Stimulated activated naive CD4-positive, alpha-beta T cell (primary cell): ENCODE data around the gene CDK6.

Experiments used
- DNase-seq, 6 experiments: peaks; one replicate each; lab custom pipeline; 2025; lab: John Stamatoyannopoulos, UW

The CDK6 gene

GRCh38 chr7:92793656-92794205 lies 42.6 kb downstream of the CDK6 start:
- no peak for DNase-seq

- no peak for DNase-seq
Observed at GRCh38 chr7:92790992-92791391, 45.4 kb downstream of the CDK6 start.

- DNase-seq: no peak
Observed at GRCh38 chr7:92788559-92789183, 47.7 kb downstream of the CDK6 start.

GRCh38 chr7:92785923-92786322 lies 50.5 kb downstream of the CDK6 start:
- DNase-seq: no peak

GRCh38 chr7:92784935-92785334 lies 51.4 kb downstream of the CDK6 start:
- DNase-seq: no peak

- DNase-seq: no peak
Observed at GRCh38 chr7:92783260-92784201, 52.8 kb downstream of the CDK6 start.

- DNase-seq: no peak
Observed at GRCh38 chr7:92782855-92783254, 53.5 kb downstream of the CDK6 start.

GRCh38 chr7:92782236-92782635 lies 54.1 kb downstream of the CDK6 start:
- DNase-seq: no peak

- no peak for DNase-seq
Observed at GRCh38 chr7:92781117-92781720, 55.2 kb downstream of the CDK6 start.

- no peak for DNase-seq
Observed at GRCh38 chr7:92778972-92779371, 57.4 kb downstream of the CDK6 start.

GRCh38 chr7:92777993-92778392 lies 58.4 kb downstream of the CDK6 start:
- DNase-seq: no peak

- DNase-seq: no peak
Observed at GRCh38 chr7:92773808-92774207, 62.6 kb downstream of the CDK6 start.

GRCh38 chr7:92769844-92770243 lies 66.5 kb downstream of the CDK6 start:
- no peak for DNase-seq

- no peak for DNase-seq
Observed at GRCh38 chr7:92769394-92769699, 67.0 kb downstream of the CDK6 start.

GRCh38 chr7:92768501-92769393 lies 67.6 kb downstream of the CDK6 start:
- no peak for DNase-seq

GRCh38 chr7:92767437-92767836 lies 68.9 kb downstream of the CDK6 start:
- no peak for DNase-seq

- no peak for DNase-seq
Observed at GRCh38 chr7:92766461-92767003, 69.8 kb downstream of the CDK6 start.

GRCh38 chr7:92765725-92766124 lies 70.6 kb downstream of the CDK6 start:
- DNase-seq: no peak

GRCh38 chr7:92763636-92764423 lies 72.5 kb downstream of the CDK6 start:
- DNase-seq: no peak

- no peak for DNase-seq
Observed at GRCh38 chr7:92762851-92763250, 73.5 kb downstream of the CDK6 start.
